GM19455 (cell line): ENCODE measurements around the gene ENDOV.

Source experiments
- ATAC-seq: cut with Tn5 transposase; IDR thresholded peaks from one replicate; pipeline ENCODE4 v1.9.1; 2021; ENCODE audit not compliant: unreplicated experiment

The ENDOV gene

GRCh38 chr17:80415626-80416137 is 715 bp downstream of the ENDOV start:
- no peak for ATAC-seq

DNA sequence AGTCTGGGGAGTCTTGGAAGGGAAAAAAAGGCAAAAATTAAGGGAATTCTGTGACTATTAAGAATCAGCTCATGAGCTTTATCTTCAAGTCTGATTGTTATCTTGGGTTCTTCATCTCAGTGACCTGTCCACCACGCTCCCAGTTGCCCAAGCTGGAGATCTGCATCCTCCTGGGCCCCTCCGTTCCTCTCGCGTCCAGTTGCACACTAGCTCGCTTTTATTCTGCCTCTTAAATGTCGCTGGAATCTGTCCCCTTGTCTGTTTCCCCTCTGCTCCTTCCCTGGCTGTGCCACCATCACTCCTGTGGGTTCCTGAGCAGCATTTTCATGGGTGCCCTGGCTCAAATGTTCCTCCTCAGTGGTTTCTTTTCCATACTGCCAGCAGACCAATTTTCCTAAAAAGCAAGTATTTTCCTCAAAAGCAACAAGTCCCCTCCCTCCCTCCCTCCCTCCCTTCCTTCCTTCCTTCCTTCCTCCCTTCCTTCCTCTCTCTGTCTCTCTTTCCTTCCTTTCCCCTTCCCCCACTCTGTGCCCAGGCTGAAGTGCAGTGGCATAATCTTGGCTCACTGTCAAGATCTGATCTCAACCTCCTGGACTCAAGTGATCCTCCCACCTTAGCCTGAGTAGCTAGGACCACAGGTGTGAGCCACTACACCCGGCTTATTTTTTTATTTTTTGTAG is 1.4 kb downstream of the ENDOV start:
- no peak for ATAC-seq

DNA sequence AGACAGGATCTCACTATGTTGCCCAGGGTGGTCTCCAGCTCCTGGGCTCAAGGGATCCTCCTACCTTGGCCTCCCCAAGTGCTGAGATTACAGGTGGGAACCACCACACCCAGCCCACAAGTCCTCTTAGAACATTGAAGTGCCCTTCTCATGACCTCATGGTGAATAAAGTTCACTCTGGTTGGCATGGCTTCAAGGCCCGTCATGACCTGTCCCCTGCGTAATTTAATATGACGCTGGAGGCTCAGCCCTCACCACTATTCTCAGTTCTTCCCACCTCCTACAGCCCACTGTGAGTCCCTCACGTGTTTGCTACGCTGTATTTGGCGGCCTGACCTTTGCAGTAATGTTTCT is 1.9 kb downstream of the ENDOV start:
- no peak for ATAC-seq

DNA sequence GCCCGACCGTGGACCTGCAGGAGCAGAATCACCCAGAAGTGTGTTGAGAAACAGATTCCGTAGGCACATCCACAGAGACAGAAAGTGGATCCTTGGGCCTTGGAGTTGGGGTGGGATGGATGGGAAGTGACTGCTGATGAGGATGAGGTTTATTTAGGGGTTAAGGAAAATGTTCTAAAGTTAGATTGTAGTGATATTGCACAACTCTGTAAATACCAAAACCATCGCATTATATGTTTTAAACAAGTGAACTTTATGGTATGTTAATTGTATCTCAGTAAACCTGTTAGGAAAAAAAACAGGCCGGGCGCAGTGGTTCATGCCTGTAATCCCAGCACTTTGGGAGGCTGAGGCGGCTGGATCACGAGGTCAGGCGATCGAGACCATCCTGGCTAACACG is 3.6 kb downstream of the ENDOV start:
- no peak for ATAC-seq

DNA sequence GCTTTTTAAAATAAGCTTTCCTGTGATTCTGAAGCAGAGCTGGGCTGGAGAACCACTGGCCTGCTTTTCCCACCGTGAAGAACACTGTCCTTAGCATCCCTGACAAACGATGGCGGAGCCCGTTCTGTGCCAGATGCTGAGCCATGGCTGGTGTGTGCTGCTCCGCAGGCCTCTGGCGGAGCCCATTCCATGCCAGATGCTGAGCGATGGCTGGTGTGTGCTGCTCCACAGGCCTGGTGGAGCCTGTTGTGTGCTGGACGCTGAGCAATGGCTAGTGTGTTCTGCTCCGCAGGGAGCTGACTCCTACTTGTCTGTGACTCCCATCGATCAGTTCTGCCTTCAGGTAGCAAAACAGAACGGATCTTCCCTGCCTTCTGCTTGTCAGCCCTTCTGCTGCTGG is 4.3 kb downstream of the ENDOV start:
- ATAC-seq, result no peak

DNA sequence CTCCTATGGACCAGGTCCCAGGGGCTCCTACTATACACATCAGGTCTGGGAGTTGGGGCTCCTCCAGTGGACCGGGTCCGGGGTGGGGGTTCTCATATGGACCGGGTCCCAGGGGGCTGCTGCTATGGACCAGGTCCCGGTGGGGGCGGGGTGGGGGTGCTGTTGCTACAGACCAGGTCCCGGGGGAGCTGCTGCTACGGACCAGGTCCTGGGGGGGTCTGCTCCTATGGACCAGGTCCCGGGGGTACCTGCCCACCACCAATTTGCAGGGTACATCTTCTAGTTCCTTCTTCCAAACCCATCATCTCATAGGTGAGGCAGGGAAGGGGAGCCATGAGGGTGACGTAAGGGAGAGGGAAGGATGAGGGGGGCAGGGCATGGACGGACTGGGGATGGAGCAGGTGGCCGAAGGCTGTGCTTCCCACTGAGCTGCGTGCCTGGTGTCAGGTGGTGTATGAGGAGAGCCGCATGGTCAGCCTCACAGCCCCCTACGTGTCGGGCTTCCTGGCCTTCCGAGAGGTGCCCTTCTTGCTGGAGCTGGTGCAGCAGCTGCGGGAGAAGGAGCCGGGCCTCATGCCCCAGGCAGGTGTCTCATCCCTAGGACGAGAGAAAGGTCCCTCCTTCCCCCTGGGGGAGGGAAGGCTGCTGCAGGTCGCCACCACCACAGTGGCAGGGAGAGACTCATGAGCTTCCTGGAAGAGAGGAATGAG is 6.6 kb downstream of the ENDOV start:
- ATAC-seq, result no peak

GRCh38 chr17:80422276-80422675 is 7.3 kb downstream of the ENDOV start:
- ATAC-seq, result no peak

GRCh38 chr17:80422981-80423380 is 8.0 kb downstream of the ENDOV start:
- ATAC-seq, result no peak

GRCh38 chr17:80423536-80424225 is 8.7 kb downstream of the ENDOV start:
- ATAC-seq, result no peak

- ATAC-seq, result no peak
Measured at GRCh38 chr17:80424261-80424660, 9.3 kb downstream of the ENDOV start.

DNA sequence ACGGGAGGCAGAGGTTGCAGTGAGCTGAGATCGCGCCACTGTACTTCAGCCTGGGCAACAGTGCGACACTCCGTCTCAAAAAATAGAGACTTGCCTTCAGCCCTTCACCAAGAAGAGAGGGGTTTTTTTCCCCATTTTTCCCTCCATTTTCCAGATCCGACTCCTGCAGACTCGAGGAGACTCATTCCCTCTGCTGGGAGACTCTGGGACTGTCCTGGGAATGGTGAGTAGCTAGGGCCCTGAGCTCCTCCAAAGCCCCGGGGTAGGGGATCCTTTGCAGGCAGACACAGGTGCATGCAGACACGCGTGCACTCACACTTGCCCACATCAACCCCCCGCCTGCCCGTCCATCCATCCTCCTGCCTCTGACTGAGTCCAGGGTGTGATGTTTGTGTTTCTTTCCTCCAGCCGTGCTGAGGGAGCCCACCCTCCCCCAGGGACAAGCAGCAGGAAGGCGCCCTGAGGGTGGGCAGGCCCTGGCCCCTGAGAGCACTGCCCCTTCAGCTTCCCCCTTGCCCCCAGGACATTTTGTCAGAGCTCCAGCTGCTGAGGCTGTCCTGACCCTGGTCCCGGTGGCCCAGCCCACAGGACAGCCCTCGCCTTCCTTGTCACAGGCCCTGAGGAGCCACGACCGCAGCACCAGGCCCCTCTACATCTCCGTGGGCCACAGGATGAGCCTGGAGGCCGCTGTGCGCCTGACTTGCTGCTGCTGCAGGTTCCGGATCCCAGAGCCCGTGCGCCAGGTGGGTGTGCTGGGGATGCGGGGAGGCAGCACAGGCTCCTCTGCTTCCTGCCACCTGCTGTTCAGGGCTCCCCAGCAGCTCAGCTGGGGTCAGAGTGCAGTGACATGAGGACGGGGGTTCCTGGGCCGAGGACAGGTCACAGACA is 10.2 kb downstream of the ENDOV start:
- no peak for ATAC-seq

DNA sequence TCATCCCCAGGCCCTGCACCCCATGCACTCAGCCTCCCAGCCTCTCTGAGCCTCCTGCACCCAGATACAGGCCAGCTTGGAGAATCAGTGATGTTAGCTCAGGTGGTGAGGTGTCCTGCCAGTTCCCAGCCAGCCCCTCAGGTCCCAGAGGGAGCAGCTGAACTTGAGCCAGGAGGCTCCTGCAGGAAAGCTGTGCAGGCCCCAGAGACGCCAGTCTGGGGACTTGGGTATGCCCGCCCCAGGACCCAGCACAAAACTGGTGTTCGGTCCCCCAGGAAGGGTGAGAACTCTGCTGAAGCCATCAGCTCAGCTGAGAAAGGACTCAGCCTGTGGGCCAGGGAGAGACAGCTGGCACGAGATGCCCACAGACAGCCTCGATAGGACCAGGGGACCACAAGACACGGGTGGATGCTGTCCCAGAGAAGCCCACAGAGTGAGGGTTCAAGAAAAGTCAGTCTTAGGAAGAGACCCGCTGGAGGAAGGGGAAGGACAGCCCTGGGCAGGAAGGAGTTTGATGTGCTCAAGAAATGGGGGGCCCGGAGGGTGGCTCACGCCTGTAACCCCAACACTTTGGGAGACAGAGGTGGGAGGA is 11.0 kb downstream of the ENDOV start:
- ATAC-seq, result no peak

GRCh38 chr17:80426671-80427326 is 11.8 kb downstream of the ENDOV start:
- no peak for ATAC-seq

DNA sequence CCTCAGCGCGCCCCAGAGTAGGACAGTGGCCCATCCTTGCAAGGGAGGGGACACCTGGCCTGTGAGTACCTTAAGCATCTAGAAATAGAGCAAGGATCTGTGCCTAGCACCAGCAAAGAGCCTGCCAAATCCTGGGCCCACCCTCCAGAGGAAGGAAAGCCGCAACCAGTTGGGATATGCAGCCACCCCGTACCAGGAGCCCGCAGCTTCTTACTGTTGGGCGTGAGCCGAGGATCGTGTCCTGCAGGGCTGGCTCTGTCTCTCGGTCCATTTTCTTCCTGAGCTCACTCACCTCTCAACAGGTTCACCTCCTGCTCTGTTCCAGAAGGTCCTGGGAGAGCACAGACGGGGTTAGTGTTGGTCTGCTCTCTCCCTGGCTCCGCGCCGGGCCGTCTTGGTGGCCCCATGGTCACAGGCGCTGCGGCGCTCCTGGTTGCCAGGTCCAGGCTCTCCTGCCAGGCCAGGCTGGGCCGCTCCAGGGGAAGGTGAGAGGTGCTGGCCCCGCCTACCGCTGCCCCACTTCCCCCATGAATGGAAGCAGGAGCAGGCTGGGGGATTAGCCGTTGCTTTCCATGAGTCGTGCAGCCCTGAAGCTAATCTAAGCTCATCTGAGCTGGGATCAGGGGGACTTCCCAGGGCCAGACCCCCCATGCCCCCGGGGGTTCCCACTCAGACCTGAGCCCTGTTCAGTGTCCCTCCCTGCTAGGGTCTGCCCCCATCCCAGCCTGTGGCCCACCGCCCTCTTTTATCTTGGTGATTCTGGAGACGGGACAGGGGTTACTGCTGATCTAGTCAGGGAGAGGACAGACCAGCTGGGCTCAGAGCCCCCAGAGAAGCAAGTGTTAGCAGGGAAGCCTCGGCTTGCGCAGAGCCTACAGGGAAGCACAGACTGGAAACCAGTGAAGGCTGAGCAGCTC is 12.7 kb downstream of the ENDOV start:
- ATAC-seq, result no peak

GRCh38 chr17:80428363-80428762 is 13.4 kb downstream of the ENDOV start:
- ATAC-seq, result no peak

GRCh38 chr17:80428796-80429195 is 13.8 kb downstream of the ENDOV start:
- no peak for ATAC-seq

DNA sequence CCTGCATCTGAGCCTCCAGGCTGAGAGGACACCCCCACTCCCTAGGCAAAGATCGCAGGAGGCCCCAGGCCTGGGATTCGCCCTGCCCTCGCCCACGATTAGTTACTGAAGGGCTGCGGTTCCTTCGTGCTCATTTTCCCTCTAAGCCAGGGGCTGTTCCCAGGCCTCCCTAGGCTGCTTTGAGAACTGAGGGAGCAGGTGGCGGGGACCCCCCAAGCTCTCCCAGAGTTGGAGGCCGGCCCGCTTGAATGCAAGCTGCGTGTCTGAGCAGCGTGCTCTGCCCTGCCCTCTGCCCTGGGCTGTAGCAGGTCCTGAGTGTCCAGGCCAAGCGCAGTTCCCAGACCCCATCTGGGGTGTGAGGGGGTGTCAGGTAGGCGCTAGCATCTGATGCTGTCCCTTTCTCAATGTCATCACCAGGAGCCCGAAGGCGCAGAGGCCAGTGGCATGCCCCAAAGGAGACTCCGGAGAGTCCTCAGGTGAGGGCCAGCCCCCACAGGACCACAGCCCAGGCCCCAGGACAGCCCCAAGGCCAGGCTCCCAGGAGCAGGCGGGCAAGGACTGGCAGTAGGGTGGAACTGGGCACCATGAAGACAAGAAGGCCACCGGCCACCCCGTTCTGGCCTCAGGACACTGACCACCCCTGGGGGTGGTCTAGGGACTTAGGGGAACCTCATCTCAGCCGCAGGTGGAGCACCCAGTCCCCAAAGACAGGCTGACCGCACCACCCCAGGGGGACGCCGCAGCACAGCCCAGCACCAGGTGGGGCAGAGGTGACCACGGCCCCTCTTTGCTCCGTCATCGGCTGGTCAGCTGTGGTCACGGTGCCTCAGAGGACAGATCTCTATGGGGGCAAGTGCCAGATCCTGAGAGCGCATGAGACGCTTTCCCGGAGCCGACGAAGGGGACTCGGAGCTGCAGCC is 14.6 kb downstream of the ENDOV start:
- ATAC-seq, result no peak
